Measurements from ENCODE around the gene PRKACB. TPM values are rescaled to one million over a fixed set of nuclear protein-coding genes. Genes with fewer than 3 reads are reported as not detected.

The PRKACB gene
- total RNA-seq, 2 experiments from 2014 or later, result 49.7 to 52.4 TPM

GRCh38 chr1:84246213-84246612, 102.1 kb downstream of the PRKACB start:
- CTCF ChIA-PET, result no interaction called here
- Histone ChIP-seq H3K4me3 (ENCODE audit: low read length) (no peak overlapping the region), H3K36me3 (ENCODE audit: insufficient read depth, low read length) (no peaks in the 10 kb centered on the region), H3K27me3 (ENCODE audit: control insufficient read depth in 1 of 2, insufficient read depth in 2 of 2, low read length in 2 of 2) (no peaks in the 10 kb centered on the region), H3K9me3 (ENCODE audit: control insufficient read depth in 1 of 2, insufficient read depth in 1 of 2, low read length in 2 of 2) (peaks cover 3 to 4% of the 10 kb centered on the region in 2 experiments), H3K4me1 (ENCODE audit: insufficient read depth, low read length) (no peaks in the 10 kb centered on the region), H3K27ac (ENCODE audit: low read depth in 1 of 2, low read length in 2 of 2) (no peak overlapping the region)
- ATAC-seq (ENCODE audit: poor library complexity) (no peak), DNase-seq (no peak)
- H3K27ac Mint-ChIP-seq, result no peak overlapping the region
- H3K36me3 Mint-ChIP-seq (ENCODE audit: low read depth), result peaks cover 21% of the 10 kb centered on the region
- H3K27me3 Mint-ChIP-seq, result no peaks in the 10 kb centered on the region
- POLR2A ChIA-PET, result no interaction called here
- H3K4me3 Mint-ChIP-seq, result no peak overlapping the region
- H3K9me3 Mint-ChIP-seq, result peaks cover 28% of the 10 kb centered on the region
- no peak for TF ChIP-seq CTCF (IDR thresholded peaks at IDR 0.05)
- no peaks in the 10 kb centered on the region for H3K4me1 Mint-ChIP-seq (ENCODE audit: low read depth)
- intact Hi-C loops (cut with DNase I, micrococcal nuclease), result no loop called here

DNA sequence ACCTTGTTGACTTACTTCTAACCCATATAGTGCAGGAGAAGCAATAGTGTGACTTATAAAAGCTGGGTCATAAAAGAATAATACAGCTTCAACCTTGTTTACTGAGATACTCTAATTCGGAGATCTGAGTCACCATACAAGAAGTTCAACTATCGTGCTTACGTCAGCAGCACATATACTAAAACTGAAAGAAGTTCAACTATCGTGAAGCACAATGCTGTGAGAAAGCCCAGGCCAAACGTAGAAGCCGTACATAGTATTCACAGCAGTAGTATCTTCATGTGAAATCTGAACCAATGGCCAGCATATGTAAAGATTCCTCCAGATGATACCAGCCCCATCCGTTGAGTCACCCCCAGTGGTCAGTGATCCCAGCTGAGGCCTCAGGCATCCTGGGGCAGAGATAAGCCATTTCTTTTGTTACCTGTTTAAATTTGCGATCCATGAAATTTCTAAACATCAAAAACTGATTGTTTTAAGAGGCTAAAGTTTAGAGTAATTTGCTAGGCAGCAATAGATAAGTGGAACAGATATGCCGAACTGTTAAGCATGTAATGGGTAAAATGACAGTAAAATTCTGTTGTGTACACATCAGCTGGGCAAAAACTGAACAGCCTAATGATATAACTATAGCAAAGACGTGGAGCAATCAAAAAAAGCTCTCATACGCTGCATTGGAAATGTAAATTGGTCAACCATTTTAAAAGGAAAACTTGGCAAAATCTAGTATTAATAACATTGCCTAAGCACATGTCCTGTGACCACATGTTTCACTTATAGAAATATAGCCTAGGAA, 103.6 kb downstream of the PRKACB start:
- no peak for TF ChIP-seq CTCF (IDR thresholded peaks at IDR 0.05)
- Mint-ChIP-seq H3K4me1 (ENCODE audit: low read depth) (no peaks in the 10 kb centered on the region), H3K27ac (no peak overlapping the region), H3K9me3 (peaks cover 21% of the 10 kb centered on the region), H3K27me3 (no peaks in the 10 kb centered on the region), H3K4me3 (no peak overlapping the region), H3K36me3 (ENCODE audit: low read depth) (peaks cover 7% of the 10 kb centered on the region)
- intact Hi-C loops (cut with DNase I, micrococcal nuclease), result no loop called here
- POLR2A ChIA-PET, result no interaction called here
- DNase-seq, result peak in 1 of 14 experiments; percentile 37
- no peak for ATAC-seq (ENCODE audit: poor library complexity)
- H3K4me3 ChIP-seq (ENCODE audit: low read length), result no peak overlapping the region
- no peak overlapping the region for H3K27ac ChIP-seq (ENCODE audit: low read depth in 1 of 2, low read length in 2 of 2)
- no peaks in the 10 kb centered on the region for H3K27me3 ChIP-seq (ENCODE audit: control insufficient read depth in 1 of 2, insufficient read depth in 2 of 2, low read length in 2 of 2)
- no peaks in the 10 kb centered on the region for H3K4me1 ChIP-seq (ENCODE audit: insufficient read depth, low read length)
- CTCF ChIA-PET, result no interaction called here
- peaks cover 3 to 4% of the 10 kb centered on the region in 2 experiments for H3K9me3 ChIP-seq (ENCODE audit: control insufficient read depth in 1 of 2, insufficient read depth in 1 of 2, low read length in 2 of 2)
- no peaks in the 10 kb centered on the region for H3K36me3 ChIP-seq (ENCODE audit: insufficient read depth, low read length)

- TF ChIP-seq CTCF (IDR thresholded peaks at IDR 0.05), result no peak
- Mint-ChIP-seq H3K27me3 (no peaks in the 10 kb centered on the region), H3K27ac (no peak overlapping the region), H3K4me1 (ENCODE audit: low read depth) (no peaks in the 10 kb centered on the region), H3K36me3 (ENCODE audit: low read depth) (no peaks in the 10 kb centered on the region), H3K4me3 (no peak overlapping the region), H3K9me3 (peaks cover 19% of the 10 kb centered on the region)
- intact Hi-C loops (cut with DNase I, micrococcal nuclease), result no loop called here
- DNase-seq, result no peak
- Histone ChIP-seq H3K4me1 (ENCODE audit: insufficient read depth, low read length) (no peaks in the 10 kb centered on the region), H3K27ac (ENCODE audit: low read depth in 1 of 2, low read length in 2 of 2) (no peak overlapping the region), H3K9me3 (ENCODE audit: control insufficient read depth in 1 of 2, insufficient read depth in 1 of 2, low read length in 2 of 2) (no peaks in the 10 kb centered on the region), H3K4me3 (ENCODE audit: low read length) (no peak overlapping the region), H3K36me3 (ENCODE audit: insufficient read depth, low read length) (no peaks in the 10 kb centered on the region), H3K27me3 (ENCODE audit: control insufficient read depth in 1 of 2, insufficient read depth in 2 of 2, low read length in 2 of 2) (no peaks in the 10 kb centered on the region)
- POLR2A ChIA-PET, result no interaction called here
- CTCF ChIA-PET, result no interaction called here
- no peak for ATAC-seq (ENCODE audit: poor library complexity)
These were observed 106.6 kb downstream of the PRKACB start for GRCh38 chr1:84250668-84251067.

Data from CD4-positive, alpha-beta T cell (primary cell).